A673 (cell line): Measurements from ENCODE around the gene TMEM89. TPM values are rescaled to one million over a fixed set of nuclear protein-coding genes. Genes with fewer than 3 reads are reported as not detected.

Source experiments
- BruUV-seq: library from RNA; stranded (reverse); fragments of 400-500 nt; replicated peaks from 2 replicates; lab custom pipeline; 2021; lab: Mats Ljungman, UMichigan
- CTCF ChIA-PET: fragments of 300-600 bp; sonication (Branson Sonifier 250); formaldehyde crosslinking; loops from one replicate; lab custom pipeline; 2022; ENCODE audit warnings: antibody characterized with exemption; lab: Charles Lee
- POLR2A ChIA-PET: fragments of 300-600 bp; sonication (Branson Sonifier 250); formaldehyde crosslinking; loops from one replicate; lab custom pipeline; 2022; ENCODE audit warnings: antibody characterized with exemption; ENCODE audit not compliant: low non-redundant PET; lab: Charles Lee
- DNase-seq: peaks from one replicate; pipeline ENCODE4 v3.0.0-alpha.2; 2015; ENCODE audit warnings: low spot score
- H3K27ac ChIP-seq: fragments of 200-600 bp; sonication (generic); 2 replicates; pipeline ENCODE4 v1.5.1; 2016; ENCODE audit warnings: mixed run types, low read depth, mild to moderate bottlenecking, mixed read lengths, antibody characterized with exemption, low read length; ENCODE audit not compliant: poor library complexity, severe bottlenecking
- H3K27me3 ChIP-seq: fragments of 200-600 bp; sonication (generic); replicated peaks from 2 replicates; pipeline ENCODE4 v1.6.1; 2017; ENCODE audit warnings: mixed run types, low read depth, mild to moderate bottlenecking, mixed read lengths, antibody characterized with exemption, low read length; ENCODE audit not compliant: insufficient read depth, poor library complexity
- H3K36me3 ChIP-seq: fragments of 200-600 bp; sonication (generic); 2 replicates; pipeline ENCODE4 v1.6.1; 2016; ENCODE audit warnings: mixed run types, mild to moderate bottlenecking, mixed read lengths, antibody characterized with exemption, low read length; ENCODE audit not compliant: insufficient read depth, poor library complexity, severe bottlenecking
- H3K4me1 ChIP-seq: fragments of 200-600 bp; sonication (generic); 2 replicates; pipeline ENCODE4 v1.6.1; 2017; ENCODE audit warnings: mixed run types, mild to moderate bottlenecking, mixed read lengths, antibody characterized with exemption, low read length; ENCODE audit not compliant: insufficient read depth, poor library complexity, severe bottlenecking
- H3K4me3 ChIP-seq: fragments of 200-600 bp; sonication (generic); 2 replicates; pipeline ENCODE4 v1.5.1; 2016; ENCODE audit warnings: low read depth, mixed run types, mild to moderate bottlenecking, mixed read lengths, low read length; ENCODE audit not compliant: poor library complexity, severe bottlenecking
- H3K9me3 ChIP-seq: fragments of 200-600 bp; sonication (generic); 2 replicates; pipeline ENCODE4 v1.6.1; 2016; ENCODE audit warnings: mixed run types, low read depth, mild to moderate bottlenecking, mixed read lengths, antibody characterized with exemption, low read length; ENCODE audit not compliant: poor library complexity, severe bottlenecking
- CTCF ChIP-seq: fragments of 300-800, 200-600 bp; sonication (generic); conservative IDR thresholded peaks from 2 replicates; pipeline ENCODE4 v1.5.1; 2017; ENCODE audit warnings: low read depth, mild to moderate bottlenecking, antibody characterized with exemption, low read length, moderate library complexity, mixed read lengths
- EZH2 ChIP-seq: fragments of 200-600 bp; sonication (generic); IDR thresholded peaks from 2 replicates; pipeline ENCODE4 v1.6.1; 2017; ENCODE audit warnings: borderline replicate concordance, low read depth, mild to moderate bottlenecking, mixed read lengths, antibody characterized with exemption, low read length; ENCODE audit not compliant: poor library complexity, severe bottlenecking
- intact Hi-C: fragments of 100-400 bp; cut with micrococcal nuclease; formaldehyde crosslinking; loops from one replicate; pipeline ENCODE4 v1.10.0; 2022; ENCODE audit not compliant: unreplicated experiment
- total RNA-seq: library from RNA; stranded (reverse); gene quantifications from 2 replicates; pipeline ENCODE4 v1.2.3, GENCODE V29; 2021

Gene TMEM89
- total RNA-seq, 1 experiment from 2014 or later = not detected

GRCh38 chr3:48661501-48662144 is 40.1 kb upstream of the TMEM89 start:
- peak; percentile 58 for DNase-seq
- TF ChIP-seq CTCF = no peak
- TF ChIP-seq EZH2 = no peak
- peak overlapping the region; percentile 56 for H3K4me3 ChIP-seq
- H3K36me3 ChIP-seq = no peaks in the 10 kb centered on the region
- BruUV-seq = no TSS peak
- no peaks in the 10 kb centered on the region for H3K4me1 ChIP-seq
- H3K27me3 ChIP-seq = no peaks in the 10 kb centered on the region
- H3K9me3 ChIP-seq = no peaks in the 10 kb centered on the region
- ChIA-PET CTCF (interaction anchor here (1.0 kb wide), 1 partner anchor 24 kb away, joined by 3 read pairs; no protein-coding TSS in a partner anchor), POLR2A (interaction anchor here (0.6 kb wide), 1 partner anchor 1665 kb away, joined by 3 read pairs; no protein-coding TSS in a partner anchor)
- intact Hi-C loops = no loop called here
- H3K27ac ChIP-seq = no peak overlapping the region

GRCh38 chr3:48660800-48661400 is 39.3 kb upstream of the TMEM89 start:
- TF ChIP-seq EZH2 (no peak), CTCF (no peak)
- no peak overlapping the region for H3K27ac ChIP-seq
- H3K36me3 ChIP-seq = no peaks in the 10 kb centered on the region
- H3K27me3 ChIP-seq = no peaks in the 10 kb centered on the region
- no TSS peak for BruUV-seq
- H3K4me1 ChIP-seq = no peaks in the 10 kb centered on the region
- peak overlapping the region; percentile 40 for H3K4me3 ChIP-seq
- no peaks in the 10 kb centered on the region for H3K9me3 ChIP-seq
- CTCF ChIA-PET = no interaction called here
- intact Hi-C loops = no loop called here
- POLR2A ChIA-PET = no interaction called here
- no peak for DNase-seq

- ChIA-PET POLR2A (no interaction called here), CTCF (no interaction called here)
- Histone ChIP-seq H3K36me3 (no peaks in the 10 kb centered on the region), H3K27ac (no peak overlapping the region), H3K27me3 (no peaks in the 10 kb centered on the region), H3K4me1 (no peaks in the 10 kb centered on the region), H3K9me3 (no peaks in the 10 kb centered on the region), H3K4me3 (peak overlapping the region; percentile 45)
- DNase-seq = no peak
- intact Hi-C loops = no loop called here
- TF ChIP-seq CTCF (no peak), EZH2 (no peak)
- no TSS peak for BruUV-seq
These were observed 35.3 kb upstream of the TMEM89 start for GRCh38 chr3:48656841-48657281.
